GM12892 (cell line): ENCODE data around the gene UFD1.

ENCODE experiments used
- DNase-seq: peaks from one replicate; pipeline ENCODE4 v3.0.0; 2011; ENCODE audit not compliant: insufficient read length
- FAIRE-seq: peaks from 2 replicates; lab custom pipeline; 2011; peaks lifted over from hg19 to GRCh38; lab: Jason Lieb, UNC
- POLR2A ChIP-seq: IDR thresholded peaks from 2 replicates; pipeline ENCODE4 v1.6.1; 2011; ENCODE audit warnings: low read depth, low read length, control low read depth
- POLR2AphosphoS5 ChIP-seq: IDR thresholded peaks from 2 replicates; pipeline ENCODE4 v1.6.1; 2011; ENCODE audit warnings: low read depth, low read length, control low read depth
- TAF1 ChIP-seq: IDR thresholded peaks from 2 replicates; pipeline ENCODE4 v1.6.1; 2011; ENCODE audit warnings: low read depth, mild to moderate bottlenecking, control low read depth, low read length, borderline replicate concordance

The UFD1 gene

GRCh38 chr22:19412923-19413322 lies 66.1 kb downstream of the UFD1 start:
- FAIRE-seq = no peak
- TF ChIP-seq TAF1 (no peak), POLR2AphosphoS5 (0 out of 2 replicates have a peak, but pooled peaks have one; percentile 49)
- DNase-seq = no peak

GRCh38 chr22:19412478-19412877 lies 66.5 kb downstream of the UFD1 start:
- FAIRE-seq (no peak), DNase-seq (no peak)
- no peak for TF ChIP-seq TAF1
- TF ChIP-seq POLR2AphosphoS5 = no peak
- TF ChIP-seq POLR2A = no peak

- TF ChIP-seq POLR2AphosphoS5 (no peak), TAF1 (no peak), POLR2A (no peak)
- DNase-seq = no peak
- FAIRE-seq = no peak
Measured at GRCh38 chr22:19411690-19412045, 67.3 kb downstream of the UFD1 start.

- FAIRE-seq (no peak), DNase-seq (no peak)
- TF ChIP-seq POLR2A (no peak), POLR2AphosphoS5 (no peak), TAF1 (no peak)
Measured at GRCh38 chr22:19410941-19411689, 67.9 kb downstream of the UFD1 start.

- DNase-seq = no peak
- TF ChIP-seq POLR2A (no peak), POLR2AphosphoS5 (no peak), TAF1 (no peak)
- FAIRE-seq = no peak
Measured at GRCh38 chr22:19407649-19408606, 71.1 kb downstream of the UFD1 start.

- TF ChIP-seq POLR2AphosphoS5 (no peak), TAF1 (no peak), POLR2A (no peak)
- FAIRE-seq (no peak), DNase-seq (no peak)
Measured at GRCh38 chr22:19406846-19407245, 72.1 kb downstream of the UFD1 start.

GRCh38 chr22:19406281-19406811 lies 72.6 kb downstream of the UFD1 start:
- TF ChIP-seq TAF1 (no peak), POLR2AphosphoS5 (no peak), POLR2A (no peak)
- FAIRE-seq = no peak
- no peak for DNase-seq

GRCh38 chr22:19405652-19406051 lies 73.3 kb downstream of the UFD1 start:
- no peak for TF ChIP-seq POLR2A
- no peak for TF ChIP-seq POLR2AphosphoS5
- TF ChIP-seq TAF1 = no peak
- DNase-seq (no peak), FAIRE-seq (no peak)

- TF ChIP-seq POLR2A (no peak), TAF1 (no peak), POLR2AphosphoS5 (no peak)
- DNase-seq = no peak
- no peak for FAIRE-seq
Measured at GRCh38 chr22:19405133-19405532, 73.9 kb downstream of the UFD1 start.

GRCh38 chr22:19404676-19405075 lies 74.3 kb downstream of the UFD1 start:
- TF ChIP-seq TAF1 (no peak), POLR2AphosphoS5 (no peak), POLR2A (no peak)
- FAIRE-seq (no peak), DNase-seq (no peak)

- TF ChIP-seq TAF1 = no peak
- TF ChIP-seq POLR2A = no peak
- TF ChIP-seq POLR2AphosphoS5 = no peak
- FAIRE-seq (no peak), DNase-seq (no peak)
Measured at GRCh38 chr22:19402642-19403191, 76.3 kb downstream of the UFD1 start.
